Measurements from ENCODE around the gene SERPINA3.
"Not testable (repeated sequence)": the region's sequence is repeated elsewhere in the genome, so short reads cannot be mapped to it uniquely, and the experiment has no call there.

SERPINA3 gene

DNA sequence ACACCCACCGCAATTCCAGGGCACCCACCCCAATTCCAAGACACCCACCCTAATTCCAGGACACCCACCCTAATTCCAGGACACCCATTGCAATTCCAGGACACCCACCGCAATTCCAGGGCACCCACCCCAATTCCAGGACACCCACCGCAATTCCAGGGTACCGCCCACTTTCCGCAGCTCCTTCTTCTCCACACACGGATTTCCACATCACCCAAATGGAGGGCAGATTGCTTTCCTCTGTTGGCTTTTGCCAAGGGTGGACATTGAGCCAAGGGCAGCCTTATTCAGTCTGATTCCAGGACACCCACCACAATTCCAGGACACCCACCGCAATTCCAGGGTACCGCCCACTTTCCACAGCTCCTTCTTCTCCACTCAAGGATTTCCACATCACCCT, 25.6 kb downstream of the SERPINA3 start:
- not testable (repeated sequence) for DNase-seq

DNA sequence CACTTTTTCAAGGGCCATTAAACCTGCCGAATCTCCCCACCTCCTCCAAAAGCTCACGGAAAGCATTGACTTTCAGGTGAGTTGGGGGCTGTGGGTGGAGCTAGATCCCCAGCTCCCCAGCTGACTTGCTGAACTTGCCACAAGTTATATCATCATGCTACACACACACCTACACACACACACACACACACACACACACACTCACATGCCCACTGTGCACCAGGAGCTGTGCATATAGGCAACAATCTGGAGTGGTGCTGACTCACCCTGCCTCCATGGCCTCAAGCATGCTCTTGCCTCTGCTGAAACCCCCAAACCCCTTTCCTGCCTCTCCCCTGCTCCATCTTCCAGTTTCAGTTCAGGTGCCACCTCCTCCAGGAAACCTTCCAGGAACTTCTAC, 26.1 kb downstream of the SERPINA3 start:
- no peak for DNase-seq

DNA sequence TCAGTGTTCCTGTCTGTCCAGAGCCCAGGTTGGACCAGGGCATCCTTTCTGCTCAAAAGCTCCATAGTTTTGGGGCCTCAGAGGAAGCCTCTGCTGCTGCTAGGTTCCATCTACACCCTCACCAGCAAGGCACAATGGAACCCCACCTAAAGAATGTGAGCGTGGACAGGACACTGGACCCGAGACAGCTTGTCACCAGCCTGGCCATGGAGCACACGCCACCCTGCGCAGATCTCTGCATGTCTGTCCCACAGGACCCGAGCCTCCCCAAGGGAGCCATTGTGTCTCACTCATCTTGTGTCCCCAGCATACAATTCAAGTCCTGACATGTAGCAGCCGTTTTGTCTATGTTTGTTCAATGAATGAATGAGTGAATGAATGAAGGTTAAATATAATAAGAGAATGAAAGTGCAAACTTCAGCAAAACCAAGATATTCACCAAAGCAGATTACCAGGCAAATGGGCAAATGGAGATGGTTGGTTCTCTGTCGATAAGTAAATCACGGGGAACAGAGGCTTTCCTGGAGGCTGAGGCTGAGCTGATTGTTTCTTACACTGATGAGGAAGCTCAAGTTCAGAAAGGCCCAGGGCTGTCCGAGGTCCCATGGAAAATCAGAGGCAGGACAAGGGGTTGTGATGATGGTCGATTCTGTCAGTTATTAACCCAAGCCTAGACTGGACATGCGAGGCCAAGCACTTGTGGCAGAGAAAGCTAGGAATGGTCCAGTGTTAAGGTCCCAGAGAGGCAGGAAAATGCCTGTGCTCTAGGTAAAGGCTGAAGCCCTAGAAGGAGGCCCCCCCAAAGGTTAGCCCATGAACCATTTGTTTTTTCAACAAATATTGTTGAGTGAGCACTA, 27.0 kb downstream of the SERPINA3 start:
- DNase-seq, result no peak

DNA sequence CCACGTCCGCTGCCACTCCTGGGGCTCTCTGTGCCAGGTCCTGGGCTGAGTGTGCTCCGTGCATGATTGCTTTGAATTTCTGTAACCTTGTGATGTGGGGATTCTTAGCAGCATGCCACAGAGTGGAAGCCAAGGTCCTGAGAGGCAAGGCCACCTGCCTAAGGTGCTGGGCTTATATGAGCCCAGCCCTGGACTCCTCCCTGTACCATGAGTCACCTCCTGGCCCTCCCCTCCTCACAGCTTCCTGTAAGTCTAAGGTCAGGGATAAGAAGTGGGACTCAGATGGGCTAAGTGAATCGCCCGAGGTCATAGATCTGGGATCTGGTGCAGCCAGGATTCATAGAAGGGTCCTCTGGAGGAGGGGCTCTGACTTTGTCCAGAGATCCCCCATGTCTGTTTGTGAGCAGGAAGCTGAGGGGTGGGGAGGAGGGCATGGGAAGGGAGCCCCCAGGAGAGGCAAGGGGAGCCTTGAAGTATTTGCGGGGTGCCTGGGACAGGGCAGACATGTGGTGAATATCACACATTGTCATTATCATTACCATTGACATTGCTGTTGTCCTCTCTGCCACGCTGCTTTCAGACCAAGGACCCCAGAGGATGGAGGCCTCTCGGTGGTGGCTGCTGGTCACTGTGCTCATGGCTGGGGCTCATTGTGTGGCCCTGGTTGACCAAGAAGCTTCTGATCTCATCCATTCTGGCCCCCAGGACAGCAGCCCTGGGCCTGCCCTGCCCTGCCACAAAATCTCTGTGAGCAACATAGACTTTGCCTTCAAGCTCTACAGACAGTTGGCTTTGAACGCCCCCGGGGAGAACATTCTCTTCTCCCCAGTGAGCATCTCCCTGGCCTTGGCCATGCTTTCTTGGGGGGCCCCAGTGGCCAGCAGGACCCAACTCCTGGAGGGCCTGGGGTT, 28.8 kb downstream of the SERPINA3 start:
- DNase-seq, result no peak

DNA sequence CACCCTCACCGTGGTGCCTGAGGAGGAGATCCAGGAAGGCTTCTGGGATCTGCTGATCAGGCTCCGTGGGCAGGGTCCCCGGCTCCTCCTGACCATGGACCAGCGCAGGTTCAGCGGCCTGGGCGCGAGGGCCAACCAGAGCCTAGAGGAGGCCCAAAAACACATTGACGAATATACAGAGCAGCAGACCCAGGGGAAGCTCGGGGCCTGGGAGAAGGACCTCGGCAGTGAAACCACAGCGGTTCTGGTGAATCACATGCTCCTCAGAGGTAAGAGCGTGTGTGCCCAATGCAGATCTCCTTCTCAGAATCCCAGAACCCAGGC, 29.4 kb downstream of the SERPINA3 start:
- DNase-seq, result no peak

DNA sequence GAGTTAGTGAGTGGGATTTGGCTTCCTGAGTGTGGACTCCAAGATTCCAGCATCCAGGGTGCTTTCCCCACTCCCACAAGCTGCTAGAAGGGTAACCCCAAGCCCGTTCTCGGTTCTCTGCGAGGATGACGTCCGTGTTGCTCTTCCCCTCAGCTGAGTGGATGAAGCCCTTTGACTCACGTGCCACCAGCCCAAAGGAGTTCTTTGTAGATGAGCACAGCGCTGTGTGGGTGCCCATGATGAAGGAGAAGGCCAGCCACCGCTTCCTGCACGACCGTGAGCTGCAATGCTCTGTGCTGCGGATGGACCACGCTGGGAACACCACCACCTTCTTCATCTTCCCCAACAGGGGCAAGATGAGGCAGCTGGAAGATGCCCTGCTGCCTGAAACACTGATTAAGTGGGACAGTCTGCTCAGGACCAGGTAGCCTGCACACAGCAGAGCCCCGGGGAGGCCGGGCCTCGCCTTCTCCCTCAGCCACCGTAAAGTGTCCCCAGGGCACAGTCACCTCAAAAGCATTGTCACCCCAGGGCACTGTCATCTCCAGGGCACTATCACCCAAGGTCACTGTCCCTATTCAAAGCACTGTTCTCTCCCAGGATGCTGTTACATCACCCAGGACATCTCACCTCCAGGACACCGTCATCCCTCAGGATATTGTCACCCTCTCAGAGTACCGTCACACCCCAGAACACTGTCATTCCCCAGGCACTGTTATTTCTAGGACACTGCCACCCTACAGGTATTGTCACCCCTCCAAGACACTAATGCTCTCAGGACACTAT, 31.3 kb downstream of the SERPINA3 start:
- DNase-seq, result no peak

DNA sequence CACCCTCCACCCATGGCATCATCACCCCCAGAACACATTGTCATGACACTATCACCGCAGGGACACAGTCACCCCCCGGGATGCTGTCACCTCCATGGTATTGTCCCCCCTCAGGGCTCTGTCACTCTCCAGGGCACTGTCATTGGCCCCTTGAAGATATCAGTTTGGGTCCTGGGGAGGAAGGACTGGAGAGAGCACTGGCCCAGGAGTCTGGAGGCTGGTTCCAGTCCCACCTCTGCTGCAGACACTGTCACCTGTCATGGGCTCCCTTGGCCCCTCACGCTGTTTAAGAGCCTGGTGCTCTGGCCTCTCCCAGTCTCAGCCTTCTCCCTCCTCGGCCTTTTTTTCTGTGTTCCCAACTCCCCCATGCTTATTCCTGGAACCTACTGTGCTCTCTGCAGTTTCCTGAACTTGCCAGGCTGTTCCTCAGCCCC, 31.9 kb downstream of the SERPINA3 start:
- DNase-seq, result no peak

DNA sequence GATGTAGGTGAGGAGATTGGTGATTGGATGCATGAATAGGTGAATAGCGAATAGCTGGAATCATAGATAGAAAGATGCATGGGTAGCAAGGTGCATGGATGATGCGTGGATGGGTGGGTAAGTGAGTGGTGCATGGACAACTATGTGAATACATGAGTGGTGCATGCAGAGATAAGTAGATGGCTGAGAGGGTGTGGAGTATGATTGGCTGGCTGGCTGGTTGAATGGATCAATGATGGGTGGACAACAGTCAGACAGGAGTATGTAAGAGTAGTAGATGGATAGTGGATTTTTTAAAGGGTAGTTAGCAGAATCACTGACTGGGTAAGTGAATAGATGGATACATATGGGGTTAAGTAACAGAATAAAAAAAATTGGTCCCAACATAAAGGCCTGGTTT, 33.9 kb downstream of the SERPINA3 start:
- no peak for DNase-seq

DNA sequence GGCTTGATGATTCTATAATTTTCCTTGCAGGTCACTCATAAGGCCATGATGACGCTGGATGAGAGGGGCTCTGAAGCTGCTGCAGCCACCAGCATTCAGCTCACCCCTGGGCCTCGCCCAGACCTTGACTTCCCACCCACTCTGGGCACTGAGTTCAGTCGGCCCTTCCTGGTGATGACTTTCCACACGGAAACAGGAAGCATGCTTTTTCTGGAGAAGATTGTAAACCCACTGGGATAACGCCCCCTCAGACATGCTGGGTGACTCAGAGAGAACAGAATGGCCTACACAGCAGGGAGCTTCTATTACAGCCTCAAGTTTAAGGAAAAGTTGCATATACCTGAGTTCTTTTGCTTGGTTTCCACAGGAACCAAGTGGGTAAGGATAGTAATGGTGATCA, 34.3 kb downstream of the SERPINA3 start:
- DNase-seq, result no peak

DNA sequence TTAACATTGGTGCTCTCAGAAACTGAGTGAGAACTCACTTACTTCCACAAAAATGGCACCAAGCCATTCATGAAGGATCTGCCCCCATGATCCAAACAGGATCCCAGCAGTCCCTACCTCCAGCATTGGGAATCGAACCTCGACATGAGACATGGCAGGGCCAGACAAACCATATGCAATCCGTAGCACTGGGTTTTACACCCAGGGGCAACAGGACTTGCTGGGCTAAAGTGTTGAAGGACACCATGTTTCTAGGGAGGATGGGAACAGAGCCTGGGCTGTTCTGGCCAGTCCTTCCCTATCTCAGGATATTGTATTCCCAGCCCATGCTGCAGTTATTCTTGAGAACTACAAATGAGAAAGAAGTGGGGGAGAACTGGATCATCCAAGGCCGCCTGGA, 36.6 kb downstream of the SERPINA3 start:
- no peak for DNase-seq

DNA sequence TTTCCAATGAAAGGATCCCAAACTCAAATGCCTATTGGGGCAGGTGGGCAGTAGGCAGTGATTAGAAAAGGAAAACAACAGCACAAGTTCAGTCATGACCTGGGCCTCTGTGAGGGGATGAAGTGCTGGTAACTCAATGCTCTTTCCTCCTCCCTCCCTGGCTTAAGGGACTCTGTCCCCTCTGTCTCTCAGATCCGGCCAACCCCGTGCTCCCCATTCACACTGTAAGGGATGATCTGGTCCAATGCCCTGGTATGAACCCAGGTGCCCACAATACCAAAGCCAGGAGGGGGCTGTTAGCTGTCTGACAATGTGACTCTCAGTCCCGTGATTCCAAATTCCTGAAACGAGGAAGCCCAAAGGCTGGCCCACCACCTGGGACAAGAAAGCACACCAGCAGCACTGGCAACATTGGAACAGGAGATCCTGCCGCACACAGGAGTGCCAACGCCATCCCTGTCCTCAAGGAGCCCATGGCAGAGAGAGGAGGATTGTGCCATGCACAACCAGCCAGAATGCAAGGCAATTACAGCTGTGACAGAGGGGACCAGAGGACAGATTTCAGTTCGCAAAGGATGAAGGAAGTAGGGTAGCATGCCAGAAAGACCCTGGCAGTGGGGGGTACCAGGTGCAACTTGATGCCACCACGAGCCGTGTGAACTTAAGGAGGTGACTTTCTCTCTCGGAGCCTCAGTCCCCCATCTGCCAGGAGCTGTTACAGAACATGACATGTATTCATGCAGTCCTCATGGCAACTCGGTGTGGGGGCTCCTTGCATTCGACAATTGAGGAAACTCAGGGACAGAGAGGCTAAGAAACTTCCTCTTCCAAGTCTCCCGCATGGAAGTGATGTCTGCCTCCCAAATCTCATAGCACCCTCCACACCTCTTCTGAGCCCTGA, 37.6 kb downstream of the SERPINA3 start:
- DNase-seq, result no peak

DNA sequence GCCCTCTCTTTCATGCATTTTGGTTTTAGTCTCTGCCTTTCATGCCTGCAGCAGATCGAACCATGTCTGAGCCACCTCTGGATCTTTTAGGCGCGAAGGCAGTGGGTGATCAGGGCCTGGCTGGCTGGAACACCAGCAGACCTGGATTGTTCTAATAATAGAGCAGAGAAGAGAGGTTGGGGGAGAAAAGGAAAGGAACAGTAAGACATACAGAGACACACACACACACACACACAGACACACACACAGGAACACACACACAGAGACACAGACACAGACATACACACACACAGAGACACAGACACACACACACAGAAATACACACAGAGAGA, 38.2 kb downstream of the SERPINA3 start:
- no peak for DNase-seq

DNA sequence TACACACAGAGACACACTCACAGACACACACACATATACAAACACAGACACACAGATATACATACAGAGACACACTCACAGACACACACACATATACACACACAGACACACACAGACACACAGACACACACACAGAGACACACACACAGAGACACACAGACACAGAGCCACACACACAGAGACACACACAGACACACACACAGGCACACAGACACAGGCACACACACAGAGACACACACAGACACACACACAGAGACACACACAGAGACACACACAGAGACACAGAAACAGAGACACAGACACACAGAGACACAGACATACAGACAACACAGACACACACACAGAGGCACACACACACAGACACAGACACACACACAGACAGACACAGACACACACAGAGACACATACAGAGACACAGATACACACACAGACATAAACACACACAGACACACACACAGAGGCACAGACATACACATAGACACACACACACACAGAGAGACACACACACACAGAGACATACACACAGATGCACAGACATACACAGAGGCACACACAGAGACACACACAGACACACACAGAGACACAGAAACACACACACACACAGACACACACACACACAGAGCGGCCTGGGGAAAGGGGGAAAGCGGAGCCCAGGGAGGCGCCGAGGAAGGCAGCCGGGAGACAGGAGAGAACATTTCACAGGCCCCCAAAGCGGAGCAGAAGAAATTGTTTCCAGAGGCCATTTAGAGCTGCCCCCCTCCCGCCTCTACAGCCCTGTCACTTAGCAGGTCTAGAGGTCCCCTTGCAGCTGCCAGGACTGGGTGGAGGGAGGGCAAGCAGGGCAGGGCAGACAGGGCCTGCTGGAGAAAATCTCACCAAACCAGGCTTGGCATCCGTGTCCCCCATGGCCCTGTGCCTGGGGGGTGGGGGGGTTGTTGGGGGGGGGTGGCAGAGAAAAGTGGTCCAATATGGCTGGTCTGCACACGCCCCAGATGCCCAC, 38.9 kb downstream of the SERPINA3 start:
- no peak for DNase-seq

DNA sequence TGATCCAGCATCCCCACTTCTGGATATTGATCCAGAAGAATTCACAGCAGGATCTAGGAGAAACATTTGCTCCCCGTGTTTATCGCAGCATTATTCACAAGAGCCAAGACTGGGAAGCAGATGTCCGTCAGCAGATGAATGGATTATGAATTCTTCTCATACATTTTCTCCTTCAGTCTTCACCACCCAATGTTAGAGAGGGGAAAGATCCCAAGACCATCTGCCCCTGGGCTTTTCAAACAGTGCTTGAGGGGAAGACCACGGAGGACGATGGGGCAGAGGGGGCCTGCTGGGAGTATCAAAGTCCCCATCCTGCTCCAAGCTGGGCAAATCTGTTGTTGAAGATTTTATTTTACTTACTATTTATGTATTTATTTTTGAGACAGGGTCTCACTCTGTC, 41.1 kb downstream of the SERPINA3 start:
- no peak for DNase-seq

DNA sequence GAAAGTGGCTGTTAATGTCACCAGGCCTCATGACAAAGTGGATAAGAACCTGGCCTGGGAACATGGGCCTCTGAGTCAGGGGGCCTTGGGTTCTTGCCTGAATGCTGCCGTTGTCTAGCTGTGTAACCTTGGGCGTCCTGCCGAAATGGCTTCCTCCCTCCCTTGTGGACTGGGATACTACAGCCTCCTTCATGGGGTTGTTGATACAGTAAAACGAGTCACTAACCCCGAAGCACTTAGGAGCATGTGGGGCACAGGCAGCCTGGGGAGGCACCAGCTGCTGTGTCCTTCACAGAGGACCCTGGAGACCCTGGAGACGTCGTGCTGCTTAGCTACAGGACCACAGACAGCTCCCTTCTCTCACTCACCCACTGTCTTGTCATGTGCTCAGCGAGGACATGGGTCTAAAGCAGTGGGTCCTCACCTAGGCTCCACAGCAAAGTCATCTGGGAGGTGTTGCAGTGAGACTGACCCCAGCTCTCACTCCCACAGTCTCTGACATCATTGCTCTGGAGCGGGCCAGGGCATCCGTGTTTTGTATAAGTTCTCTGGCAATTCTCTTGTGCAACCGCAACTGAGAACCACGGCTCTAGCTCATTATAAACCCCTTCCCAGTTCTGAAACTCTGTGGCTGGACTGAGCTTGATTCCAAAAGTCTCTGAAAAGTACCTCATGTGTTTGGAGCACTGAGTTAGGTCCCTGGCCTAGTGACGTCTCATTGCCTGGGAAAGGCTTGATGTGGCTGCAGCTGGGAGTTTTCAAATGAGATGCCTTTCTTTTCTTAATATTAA, 42.1 kb downstream of the SERPINA3 start:
- no peak for DNase-seq

DNA sequence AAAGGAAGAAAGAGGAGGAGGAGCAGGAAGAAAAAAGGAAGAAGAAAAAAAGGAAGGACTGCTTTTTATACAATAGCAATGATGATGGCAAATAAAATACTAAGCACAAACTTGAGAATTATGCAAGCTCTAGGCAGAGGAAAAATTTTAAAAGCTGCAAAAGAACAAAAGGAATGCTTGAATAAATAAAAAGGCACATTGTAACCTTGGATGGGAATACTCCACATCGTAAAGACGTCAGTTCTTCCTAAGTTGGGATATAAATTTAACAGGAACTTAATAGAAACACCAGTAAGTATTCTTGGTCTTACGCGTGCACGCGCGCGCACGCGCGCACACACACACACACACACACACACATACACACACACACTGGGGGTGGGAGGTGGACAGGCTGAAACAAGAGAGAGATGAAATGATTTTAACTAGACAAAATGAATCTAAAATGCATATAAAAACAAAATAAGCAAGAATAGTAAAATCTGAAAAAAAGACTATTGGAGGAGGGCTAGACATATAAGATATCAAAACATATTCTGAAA, 43.0 kb downstream of the SERPINA3 start:
- no peak for DNase-seq

DNA sequence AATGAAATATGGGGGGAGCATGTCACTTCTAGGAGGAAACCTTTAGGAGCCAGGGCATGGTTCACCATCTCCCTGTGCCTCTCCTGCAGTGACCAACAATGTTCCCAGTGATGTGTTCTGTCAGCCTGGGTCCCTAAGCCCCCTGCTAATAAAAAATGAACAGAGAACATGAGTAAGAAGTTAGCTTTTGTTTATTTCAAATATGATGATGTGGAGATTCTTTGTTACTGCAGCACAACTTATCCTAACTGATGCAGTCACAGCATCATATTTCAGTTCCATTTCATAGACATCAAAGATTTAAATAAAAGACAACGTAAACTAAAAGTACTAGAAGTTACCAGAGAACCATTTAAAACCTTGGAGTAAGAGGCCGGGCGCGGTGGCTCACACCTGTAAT, 43.9 kb downstream of the SERPINA3 start:
- DNase-seq, result no peak

DNA sequence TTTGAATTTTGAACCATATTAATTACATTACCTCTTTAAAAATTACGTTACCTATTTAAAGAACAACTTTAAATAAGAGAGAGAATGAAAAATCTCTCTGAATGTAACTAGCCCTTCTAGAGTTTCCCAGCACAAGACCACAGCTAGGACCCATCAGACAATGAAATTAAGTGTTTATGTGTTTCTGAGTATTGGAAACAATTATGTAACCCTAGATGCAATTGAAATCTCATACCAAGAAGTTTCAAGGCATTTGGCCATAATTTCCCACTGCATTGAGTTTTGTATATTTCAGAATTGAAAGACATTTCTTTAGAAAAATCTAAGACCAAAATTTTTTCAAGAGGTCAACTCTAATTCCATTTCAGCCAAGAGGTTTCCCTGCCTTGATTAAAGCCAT, 47.1 kb downstream of the SERPINA3 start:
- DNase-seq, result no peak

DNA sequence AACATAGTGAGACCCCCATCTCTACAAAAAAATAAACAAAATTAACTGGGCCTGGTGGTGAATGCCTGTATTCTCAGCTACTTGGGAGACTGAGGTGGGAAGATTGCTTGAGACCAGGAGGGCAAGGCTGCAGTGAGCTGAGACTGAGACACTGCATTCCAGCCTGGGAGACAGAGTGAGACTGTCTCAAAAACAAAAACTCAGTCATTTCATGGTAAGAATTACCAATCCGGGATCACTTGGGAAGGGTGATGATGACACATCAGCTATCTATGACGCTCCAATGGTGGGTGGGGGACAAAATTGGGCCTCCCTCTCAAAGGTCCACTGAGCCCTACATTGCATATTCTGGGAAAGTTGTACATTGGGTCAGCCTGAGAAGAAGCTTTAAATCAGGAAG, 47.7 kb downstream of the SERPINA3 start:
- no peak for DNase-seq
